Occipital lobe (tissue), 2 donors: ENCODE data around the gene METTL15. TPM values are rescaled to one million over a fixed set of nuclear protein-coding genes. Genes with fewer than 3 reads are reported as not detected.

Experiments used
- small RNA-seq: library from RNA; depleted of rRNA; stranded (forward); fragments of <200 nt; gene quantifications from one replicate; pipeline ENCODE3, GENCODE V24; 2014
- total RNA-seq: library from RNA; depleted of rRNA; stranded (reverse); fragments of >200 nt; gene quantifications from one replicate; pipeline ENCODE4 v1.2.3, GENCODE V29; 2014

The METTL15 gene
- total RNA-seq, 1 donor from 2014 or later, result 25.6 TPM

Small RNA genes within 50 kb of the gene (small RNA-seq; reads per million reads assigned to genes)
- gene AC023206.1, result not detected

Other genes with a start within 250 kb of the METTL15 start
- 4.5 TPM for gene KIF18A, start 232 bp upstream of the METTL15 start, total RNA-seq